ENCODE results near the gene FAM241B.

- TF ChIP-seq CTCF (IDR thresholded peaks at IDR 0.05) (no peak), POLR2A (IDR thresholded peaks at IDR 0.05) (no peak)
Observed at GRCh38 chr10:69614130-69614529, 15.9 kb upstream of the FAM241B start.
